NCI-H345 (cell line): Measurements from ENCODE around the gene NME7.
"Not testable (repeated sequence)": the region's sequence is repeated elsewhere in the genome, so short reads cannot be mapped to it uniquely, and the experiment has no call there.

ENCODE experiments used
- DNase-seq: peaks from one replicate; lab custom pipeline; 2025; lab: John Stamatoyannopoulos, UW

NME7 gene

GRCh38 chr1:169300854-169301253 lies 66.7 kb downstream of the NME7 start:
- DNase-seq: no peak

GRCh38 chr1:169298441-169298840 lies 69.2 kb downstream of the NME7 start:
- no peak for DNase-seq

GRCh38 chr1:169295846-169296245 lies 71.8 kb downstream of the NME7 start:
- no peak for DNase-seq

GRCh38 chr1:169295425-169295824 lies 72.2 kb downstream of the NME7 start:
- DNase-seq: no peak

GRCh38 chr1:169289016-169289415 lies 78.6 kb downstream of the NME7 start:
- DNase-seq: no peak

- DNase-seq: no peak
Observed at GRCh38 chr1:169288011-169288414, 79.6 kb downstream of the NME7 start.

GRCh38 chr1:169287280-169287679 lies 80.3 kb downstream of the NME7 start:
- DNase-seq: no peak

GRCh38 chr1:169281562-169281961 lies 86.0 kb downstream of the NME7 start:
- DNase-seq: not testable (repeated sequence)

GRCh38 chr1:169271098-169271497 lies 96.5 kb downstream of the NME7 start:
- no peak for DNase-seq

GRCh38 chr1:169266133-169266532 lies 101.5 kb downstream of the NME7 start:
- no peak for DNase-seq

- DNase-seq: no peak
Observed at GRCh38 chr1:169263059-169263458, 104.5 kb downstream of the NME7 start.

- no peak for DNase-seq
Observed at GRCh38 chr1:169261884-169262283, 105.7 kb downstream of the NME7 start.

- no peak for DNase-seq
Observed at GRCh38 chr1:169260478-169261151, 107.0 kb downstream of the NME7 start.

GRCh38 chr1:169259816-169260215 lies 107.8 kb downstream of the NME7 start:
- DNase-seq: no peak

GRCh38 chr1:169250795-169251194 lies 116.8 kb downstream of the NME7 start:
- no peak for DNase-seq

- no peak for DNase-seq
Observed at GRCh38 chr1:169250022-169250421, 117.6 kb downstream of the NME7 start.

- no peak for DNase-seq
Observed at GRCh38 chr1:169249611-169250010, 118.0 kb downstream of the NME7 start.

- DNase-seq: no peak
Observed at GRCh38 chr1:169245706-169246105, 121.9 kb downstream of the NME7 start.

- no peak for DNase-seq
Observed at GRCh38 chr1:169240449-169241232, 127.0 kb downstream of the NME7 start.

GRCh38 chr1:169236880-169237279 lies 130.7 kb downstream of the NME7 start:
- no peak for DNase-seq

- no peak for DNase-seq
Observed at GRCh38 chr1:169236143-169236542, 131.5 kb downstream of the NME7 start.

- no peak for DNase-seq
Observed at GRCh38 chr1:169235568-169235967, 132.0 kb downstream of the NME7 start.

- DNase-seq: no peak
Observed at GRCh38 chr1:169234780-169235179, 132.8 kb downstream of the NME7 start.

- no peak for DNase-seq
Observed at GRCh38 chr1:169217636-169218035, 150.0 kb downstream of the NME7 start.
